Lower leg skin (tissue), 3 donors: ENCODE measurements around the gene PODXL2.

Source experiments
- POLR2A ChIP-seq, 2 donors: fragments of 450-650 bp; IDR thresholded peaks; one replicate each; pipeline ENCODE4 v1.6.1; 2016 to 2017; ENCODE audit warnings: antibody characterized with exemption in 2 of 2, mild to moderate bottlenecking in 1 of 2, moderate library complexity in 1 of 2
- TF ChIP-seq, protein P1 (sequence below), 3 donors: fragments of 450-650 bp; IDR thresholded peaks; one replicate each; pipeline ENCODE4 v1.5.1; 2016; ENCODE audit warnings: antibody characterized with exemption in 3 of 3, mild to moderate bottlenecking in 3 of 3, moderate library complexity in 2 of 3

- TF ChIP-seq, protein P1, sequence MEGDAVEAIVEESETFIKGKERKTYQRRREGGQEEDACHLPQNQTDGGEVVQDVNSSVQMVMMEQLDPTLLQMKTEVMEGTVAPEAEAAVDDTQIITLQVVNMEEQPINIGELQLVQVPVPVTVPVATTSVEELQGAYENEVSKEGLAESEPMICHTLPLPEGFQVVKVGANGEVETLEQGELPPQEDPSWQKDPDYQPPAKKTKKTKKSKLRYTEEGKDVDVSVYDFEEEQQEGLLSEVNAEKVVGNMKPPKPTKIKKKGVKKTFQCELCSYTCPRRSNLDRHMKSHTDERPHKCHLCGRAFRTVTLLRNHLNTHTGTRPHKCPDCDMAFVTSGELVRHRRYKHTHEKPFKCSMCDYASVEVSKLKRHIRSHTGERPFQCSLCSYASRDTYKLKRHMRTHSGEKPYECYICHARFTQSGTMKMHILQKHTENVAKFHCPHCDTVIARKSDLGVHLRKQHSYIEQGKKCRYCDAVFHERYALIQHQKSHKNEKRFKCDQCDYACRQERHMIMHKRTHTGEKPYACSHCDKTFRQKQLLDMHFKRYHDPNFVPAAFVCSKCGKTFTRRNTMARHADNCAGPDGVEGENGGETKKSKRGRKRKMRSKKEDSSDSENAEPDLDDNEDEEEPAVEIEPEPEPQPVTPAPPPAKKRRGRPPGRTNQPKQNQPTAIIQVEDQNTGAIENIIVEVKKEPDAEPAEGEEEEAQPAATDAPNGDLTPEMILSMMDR (IDR thresholded peaks at IDR 0.05) = no peak
- TF ChIP-seq POLR2A (IDR thresholded peaks at IDR 0.05) = no peak
Observed at GRCh38 chr3:127647166-127647844, 18.3 kb downstream of the PODXL2 start.
